Measurements from ENCODE around the gene TP53RK. TPM values are rescaled to one million over a fixed set of nuclear protein-coding genes. Genes with fewer than 3 reads are reported as not detected.

The TP53RK gene
- total and polyA plus RNA-seq, 7 donors, result 8.4 to 24.4 (median 10.2) TPM

- no peak overlapping the region for H3K4me3 ChIP-seq
- WGBS, 2 donors, result 72 to 84% methylated on average over 3 of the region's 3 CpGs
- intact Hi-C loops (cut with DNase I), result no loop called here
Measured at GRCh38 chr20:46696791-46697279, 7.6 kb upstream of the TP53RK start.

DNA sequence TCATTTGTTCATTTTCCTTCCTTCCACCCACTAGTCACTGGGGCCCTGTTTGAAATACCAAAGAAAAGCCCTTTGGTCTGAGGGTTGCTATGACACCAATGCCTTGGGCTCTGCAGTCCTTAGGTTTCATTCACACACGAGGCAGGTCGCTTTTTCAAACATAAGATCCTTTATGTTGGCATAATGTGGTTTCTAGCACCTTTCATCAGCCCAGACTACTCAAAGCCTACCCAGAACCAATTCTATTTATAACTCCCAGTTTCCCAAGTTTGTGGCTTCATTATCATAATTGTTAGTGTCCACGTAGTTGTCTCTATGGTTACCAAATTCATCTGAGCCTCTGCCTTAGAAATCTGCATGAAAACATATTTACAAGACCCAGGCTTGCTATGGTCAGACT, 6.6 kb upstream of the TP53RK start:
- no peak for DNase-seq
- Histone ChIP-seq H3K36me3 (no peaks in the 10 kb centered on the region), H3K27ac (no peak overlapping the region), H3K27me3 (no peaks in the 10 kb centered on the region), H3K4me3 (no peak overlapping the region), H3K4me1 (no peaks in the 10 kb centered on the region), H3K9me3 (no peaks in the 10 kb centered on the region)
- WGBS, 2 donors, result 37 to 52% methylated on average over 3 of the region's 3 CpGs
- TF ChIP-seq, protein P1, sequence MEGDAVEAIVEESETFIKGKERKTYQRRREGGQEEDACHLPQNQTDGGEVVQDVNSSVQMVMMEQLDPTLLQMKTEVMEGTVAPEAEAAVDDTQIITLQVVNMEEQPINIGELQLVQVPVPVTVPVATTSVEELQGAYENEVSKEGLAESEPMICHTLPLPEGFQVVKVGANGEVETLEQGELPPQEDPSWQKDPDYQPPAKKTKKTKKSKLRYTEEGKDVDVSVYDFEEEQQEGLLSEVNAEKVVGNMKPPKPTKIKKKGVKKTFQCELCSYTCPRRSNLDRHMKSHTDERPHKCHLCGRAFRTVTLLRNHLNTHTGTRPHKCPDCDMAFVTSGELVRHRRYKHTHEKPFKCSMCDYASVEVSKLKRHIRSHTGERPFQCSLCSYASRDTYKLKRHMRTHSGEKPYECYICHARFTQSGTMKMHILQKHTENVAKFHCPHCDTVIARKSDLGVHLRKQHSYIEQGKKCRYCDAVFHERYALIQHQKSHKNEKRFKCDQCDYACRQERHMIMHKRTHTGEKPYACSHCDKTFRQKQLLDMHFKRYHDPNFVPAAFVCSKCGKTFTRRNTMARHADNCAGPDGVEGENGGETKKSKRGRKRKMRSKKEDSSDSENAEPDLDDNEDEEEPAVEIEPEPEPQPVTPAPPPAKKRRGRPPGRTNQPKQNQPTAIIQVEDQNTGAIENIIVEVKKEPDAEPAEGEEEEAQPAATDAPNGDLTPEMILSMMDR (IDR thresholded peaks at IDR 0.05), result no peak
- no peak for TF ChIP-seq POLR2A (IDR thresholded peaks at IDR 0.05)
- no peak for TF ChIP-seq POLR2AphosphoS5 (IDR thresholded peaks at IDR 0.05)
- no peak for TF ChIP-seq EP300 (IDR thresholded peaks at IDR 0.05)
- intact Hi-C loops (cut with DNase I), result no loop called here

More at GRCh38 chr20:46696791-46697279, 7.6 kb upstream of the TP53RK start:
- Histone ChIP-seq H3K9me3 (no peaks in the 10 kb centered on the region), H3K36me3 (no peaks in the 10 kb centered on the region), H3K27me3 (no peaks in the 10 kb centered on the region), H3K27ac (no peak overlapping the region), H3K4me1 (no peaks in the 10 kb centered on the region)
- DNase-seq, result peak; percentile 33
- TF ChIP-seq POLR2A (IDR thresholded peaks at IDR 0.05), result no peak
- TF ChIP-seq, protein P1 (IDR thresholded peaks at IDR 0.05), result no peak
- TF ChIP-seq EP300 (IDR thresholded peaks at IDR 0.05), result no peak
- TF ChIP-seq POLR2AphosphoS5 (IDR thresholded peaks at IDR 0.05), result no peak

- peak; percentile 7 for DNase-seq
- intact Hi-C loops (cut with DNase I), result no loop called here
- H3K4me1 ChIP-seq, result peaks cover 0 to 6% (median 3%) of the 10 kb centered on the region in 4 donors
Measured at GRCh38 chr20:46694484-46694883, 5.2 kb upstream of the TP53RK start.

DNA sequence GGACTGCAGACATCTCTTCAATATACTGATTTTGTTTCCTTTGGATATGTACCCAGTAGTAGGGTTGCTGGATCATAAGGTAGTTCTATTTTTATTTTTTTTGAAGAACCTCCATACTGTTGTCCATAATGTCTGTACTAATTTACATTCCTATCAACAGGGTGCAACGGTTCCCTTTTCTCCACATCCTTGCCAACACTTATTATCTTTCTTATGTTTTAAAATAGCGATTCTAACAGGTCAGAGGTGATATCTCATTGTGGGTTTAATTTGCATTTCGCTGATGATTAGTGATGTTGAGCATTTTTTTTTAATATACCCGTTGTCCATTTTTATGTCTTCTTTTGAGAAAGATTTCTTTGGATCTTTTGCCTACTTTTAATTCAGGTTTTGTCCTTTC, 2.0 kb upstream of the TP53RK start:
- TF ChIP-seq, protein P1 (IDR thresholded peaks at IDR 0.05), result no peak
- no peak for TF ChIP-seq EP300 (IDR thresholded peaks at IDR 0.05)
- TF ChIP-seq POLR2A (IDR thresholded peaks at IDR 0.05), result no peak
- no peak for TF ChIP-seq POLR2AphosphoS5 (IDR thresholded peaks at IDR 0.05)
- peaks cover 0 to 8% (median 0%) of the 10 kb centered on the region in 4 donors for H3K36me3 ChIP-seq
- H3K27ac ChIP-seq, result no peak overlapping the region
- intact Hi-C loops (cut with DNase I), result no loop called here
- H3K27me3 ChIP-seq, result no peaks in the 10 kb centered on the region
- no peak overlapping the region for H3K4me3 ChIP-seq
- DNase-seq, result no peak
- no peaks in the 10 kb centered on the region for H3K9me3 ChIP-seq
- peaks cover 0 to 30% (median 25%) of the 10 kb centered on the region in 4 donors for H3K4me1 ChIP-seq
- 78 to 91% methylated on average over 4 of the region's 4 CpGs for WGBS, 2 donors

More at GRCh38 chr20:46694484-46694883, 5.2 kb upstream of the TP53RK start:
- Histone ChIP-seq H3K27ac (no peak overlapping the region), H3K4me3 (no peak overlapping the region), H3K27me3 (no peaks in the 10 kb centered on the region), H3K36me3 (no peaks in the 10 kb centered on the region), H3K9me3 (no peaks in the 10 kb centered on the region)
- TF ChIP-seq POLR2A (IDR thresholded peaks at IDR 0.05), result no peak
- TF ChIP-seq, protein P1 (IDR thresholded peaks at IDR 0.05), result no peak
- TF ChIP-seq EP300 (IDR thresholded peaks at IDR 0.05), result no peak
- TF ChIP-seq POLR2AphosphoS5 (IDR thresholded peaks at IDR 0.05), result no peak
- WGBS, 2 donors, result 66 to 67% methylated on average over 2 of the region's 2 CpGs
